HFF-Myc (cell line): ENCODE data around the gene ITGA2.
"Not testable (repeated sequence)": the region's sequence is repeated elsewhere in the genome, so short reads cannot be mapped to it uniquely, and the experiment has no call there.

ENCODE experiments used
- DNase-seq: peaks from one replicate; pipeline ENCODE4 v3.0.0-alpha.2; 2011; ENCODE audit warnings: low read depth; ENCODE audit errors: extremely low read depth
- H3K4me3 ChIP-seq: replicated peaks from 2 replicates; pipeline ENCODE4 v1.5.1; 2011; ENCODE audit warnings: low read depth, mild to moderate bottlenecking, control low read depth, low read length
- TF ChIP-seq, protein P1 (sequence below): IDR thresholded peaks from 2 replicates; pipeline ENCODE4 v1.5.1; 2012; ENCODE audit warnings: mild to moderate bottlenecking, low read depth, low read length, control low read depth; ENCODE audit errors: missing control alignments

The ITGA2 gene

GRCh38 chr5:52963636-52964035, 25.5 kb upstream of the ITGA2 start:
- TF ChIP-seq, protein P1, sequence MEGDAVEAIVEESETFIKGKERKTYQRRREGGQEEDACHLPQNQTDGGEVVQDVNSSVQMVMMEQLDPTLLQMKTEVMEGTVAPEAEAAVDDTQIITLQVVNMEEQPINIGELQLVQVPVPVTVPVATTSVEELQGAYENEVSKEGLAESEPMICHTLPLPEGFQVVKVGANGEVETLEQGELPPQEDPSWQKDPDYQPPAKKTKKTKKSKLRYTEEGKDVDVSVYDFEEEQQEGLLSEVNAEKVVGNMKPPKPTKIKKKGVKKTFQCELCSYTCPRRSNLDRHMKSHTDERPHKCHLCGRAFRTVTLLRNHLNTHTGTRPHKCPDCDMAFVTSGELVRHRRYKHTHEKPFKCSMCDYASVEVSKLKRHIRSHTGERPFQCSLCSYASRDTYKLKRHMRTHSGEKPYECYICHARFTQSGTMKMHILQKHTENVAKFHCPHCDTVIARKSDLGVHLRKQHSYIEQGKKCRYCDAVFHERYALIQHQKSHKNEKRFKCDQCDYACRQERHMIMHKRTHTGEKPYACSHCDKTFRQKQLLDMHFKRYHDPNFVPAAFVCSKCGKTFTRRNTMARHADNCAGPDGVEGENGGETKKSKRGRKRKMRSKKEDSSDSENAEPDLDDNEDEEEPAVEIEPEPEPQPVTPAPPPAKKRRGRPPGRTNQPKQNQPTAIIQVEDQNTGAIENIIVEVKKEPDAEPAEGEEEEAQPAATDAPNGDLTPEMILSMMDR = no peak
- no peak overlapping the region for H3K4me3 ChIP-seq

GRCh38 chr5:52964138-52964537, 25.0 kb upstream of the ITGA2 start:
- TF ChIP-seq, protein P1 = peak; percentile 11
- DNase-seq = no peak
- no peak overlapping the region for H3K4me3 ChIP-seq

More at GRCh38 chr5:52963636-52964035, 25.5 kb upstream of the ITGA2 start:
- DNase-seq = no peak

- not testable (repeated sequence) for DNase-seq, H3K4me3 ChIP-seq
Observed at GRCh38 chr5:52976157-52976556, 13.0 kb upstream of the ITGA2 start.

GRCh38 chr5:52977264-52977897, 11.8 kb upstream of the ITGA2 start:
- DNase-seq = no peak
- no peak overlapping the region for H3K4me3 ChIP-seq
- TF ChIP-seq, protein P1 = no peak

GRCh38 chr5:52981507-52981906, 7.6 kb upstream of the ITGA2 start:
- no peak overlapping the region for H3K4me3 ChIP-seq
- DNase-seq = no peak
- TF ChIP-seq, protein P1 = no peak

DNA sequence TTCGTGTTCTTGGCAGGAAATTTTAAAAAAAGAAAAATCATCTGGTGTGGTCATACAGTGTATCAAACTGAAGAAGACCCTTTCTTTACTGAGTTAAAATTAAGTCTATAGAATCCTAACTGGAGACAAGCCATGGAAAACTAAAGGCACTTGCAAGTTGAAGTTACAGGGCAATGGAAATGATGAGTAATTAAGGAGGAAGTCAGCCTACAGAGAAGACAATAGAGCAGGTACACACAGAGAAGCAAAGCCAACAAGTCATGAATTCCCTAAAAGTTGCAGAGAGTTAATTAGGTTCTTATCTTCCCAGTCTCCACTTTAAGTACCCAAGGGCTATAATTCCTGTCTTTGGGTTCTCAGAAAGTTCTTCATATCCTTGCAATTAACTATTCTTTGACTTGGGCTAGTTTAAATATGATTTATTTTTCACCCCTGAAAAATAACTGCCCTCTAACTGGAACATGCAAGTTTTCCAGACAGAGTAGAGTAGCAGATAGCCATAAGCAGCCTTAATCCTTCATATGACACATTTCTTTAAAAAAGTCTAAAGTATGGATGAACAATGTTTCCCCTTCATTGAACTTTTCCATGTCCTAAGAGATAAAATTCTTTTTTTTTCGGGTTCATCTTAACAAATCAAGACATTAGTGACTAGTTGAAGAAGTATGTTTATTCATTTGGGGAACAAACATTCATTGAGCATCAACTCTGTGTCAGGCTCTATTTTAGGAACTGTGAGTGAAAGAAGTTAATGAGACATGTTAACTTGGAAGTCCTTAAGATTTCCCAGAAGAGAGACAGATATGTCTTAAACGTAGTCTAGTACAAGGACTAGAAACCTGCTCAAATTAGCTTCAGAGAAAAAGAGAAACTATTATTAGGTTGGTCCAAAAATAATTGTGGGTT, 5.2 kb upstream of the ITGA2 start:
- no peak overlapping the region for H3K4me3 ChIP-seq
- no peak for DNase-seq
- TF ChIP-seq, protein P1 = no peak

GRCh38 chr5:52985306-52985705, 3.8 kb upstream of the ITGA2 start:
- no peak overlapping the region for H3K4me3 ChIP-seq
- no peak for DNase-seq
- TF ChIP-seq, protein P1 = no peak
